GM19372 (cell line): ENCODE results near the gene SLC9A7.

Experiments
- ATAC-seq: cut with Tn5 transposase; IDR thresholded peaks from one replicate; pipeline ENCODE4 v1.9.1; 2021; ENCODE audit warnings: mild to moderate bottlenecking, low read depth, moderate library complexity; ENCODE audit not compliant: unreplicated experiment

Gene SLC9A7

GRCh38 chrX:46662188-46662958, 96.5 kb downstream of the SLC9A7 start:
- ATAC-seq: no peak

- no peak for ATAC-seq
Observed at GRCh38 chrX:46653482-46653881, 105.4 kb downstream of the SLC9A7 start.

GRCh38 chrX:46649421-46650260, 109.3 kb downstream of the SLC9A7 start:
- no peak for ATAC-seq

DNA sequence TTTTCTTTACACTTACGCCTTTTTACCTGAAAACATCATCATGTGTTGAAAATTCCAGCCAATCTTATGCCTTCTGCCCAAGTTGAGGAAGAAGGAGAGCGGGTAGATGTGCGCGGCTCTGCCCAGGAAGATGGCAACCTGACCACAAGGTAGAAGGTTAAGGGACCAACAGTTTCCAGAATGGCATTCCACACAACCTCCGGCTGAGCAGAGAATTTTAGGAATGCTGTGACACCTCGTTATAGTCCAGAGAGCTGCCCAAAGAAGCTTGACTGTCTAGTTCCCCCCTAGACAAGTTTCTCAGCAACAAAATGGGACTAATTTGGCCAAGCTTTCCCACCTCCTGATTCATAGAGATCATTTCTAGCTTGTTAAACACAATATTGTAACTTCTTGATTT, 110.3 kb downstream of the SLC9A7 start:
- no peak for ATAC-seq

DNA sequence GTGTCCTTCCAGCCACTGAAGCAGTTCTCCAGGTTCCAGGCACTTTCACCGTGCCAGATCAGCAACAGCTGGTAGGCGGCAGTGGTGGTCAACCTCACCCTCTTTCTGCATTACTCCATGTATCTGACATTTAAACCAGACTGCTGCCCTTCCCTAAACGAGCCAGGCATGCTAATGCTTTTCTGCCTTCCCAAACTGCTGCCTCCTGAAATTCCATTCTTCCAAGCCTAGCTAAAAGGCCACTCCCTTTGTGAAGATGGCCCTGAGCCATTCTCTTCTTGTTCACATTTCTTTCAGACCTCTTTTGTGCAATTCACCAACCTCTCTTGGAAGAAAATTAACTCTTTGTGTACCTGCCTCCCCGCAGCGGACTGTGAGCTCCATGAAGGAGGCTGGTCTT, 111.7 kb downstream of the SLC9A7 start:
- ATAC-seq: no peak

- no peak for ATAC-seq
Observed at GRCh38 chrX:46645614-46646013, 113.3 kb downstream of the SLC9A7 start.

- no peak for ATAC-seq
Observed at GRCh38 chrX:46643636-46644035, 115.3 kb downstream of the SLC9A7 start.

DNA sequence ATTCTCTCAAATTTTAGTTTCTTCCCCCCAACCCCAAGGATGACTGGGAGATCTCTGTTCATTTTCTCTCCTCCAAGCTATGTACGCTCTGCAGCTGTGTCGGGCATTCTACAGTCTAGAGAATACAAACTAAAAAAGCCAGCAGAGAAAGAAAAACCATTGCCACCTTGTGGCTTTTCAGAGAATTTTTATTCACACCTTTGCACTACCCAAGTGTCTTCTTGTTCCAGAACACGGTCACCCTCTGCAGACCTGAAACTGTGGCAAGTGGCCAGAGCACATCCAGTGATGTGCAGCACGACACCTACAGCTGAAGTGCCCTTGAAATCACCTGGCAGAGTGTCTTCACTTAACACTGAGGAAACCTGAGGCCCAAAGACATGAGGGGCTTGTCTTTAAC, 116.8 kb downstream of the SLC9A7 start:
- ATAC-seq: no peak

DNA sequence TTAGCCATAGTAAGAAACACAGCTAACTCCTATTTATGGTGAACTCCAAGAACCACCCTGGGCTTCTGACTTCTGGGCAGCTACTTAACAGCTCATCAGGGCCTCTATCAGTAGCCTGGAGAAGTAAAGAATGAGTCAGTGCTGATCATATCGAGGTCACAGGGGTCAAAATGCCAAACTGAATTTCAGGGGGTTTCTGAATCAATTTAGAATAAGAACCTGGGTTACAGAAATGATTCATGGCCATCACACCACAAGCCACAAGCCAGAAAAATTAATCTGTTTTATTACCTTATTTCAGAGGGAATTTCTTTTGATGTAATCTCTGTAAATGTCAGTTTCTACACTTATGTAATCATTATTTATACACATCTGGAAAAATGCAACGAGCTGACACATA, 121.0 kb downstream of the SLC9A7 start:
- no peak for ATAC-seq

- no peak for ATAC-seq
Observed at GRCh38 chrX:46636223-46636622, 122.7 kb downstream of the SLC9A7 start.

GRCh38 chrX:46635186-46635585, 123.7 kb downstream of the SLC9A7 start:
- ATAC-seq: no peak

DNA sequence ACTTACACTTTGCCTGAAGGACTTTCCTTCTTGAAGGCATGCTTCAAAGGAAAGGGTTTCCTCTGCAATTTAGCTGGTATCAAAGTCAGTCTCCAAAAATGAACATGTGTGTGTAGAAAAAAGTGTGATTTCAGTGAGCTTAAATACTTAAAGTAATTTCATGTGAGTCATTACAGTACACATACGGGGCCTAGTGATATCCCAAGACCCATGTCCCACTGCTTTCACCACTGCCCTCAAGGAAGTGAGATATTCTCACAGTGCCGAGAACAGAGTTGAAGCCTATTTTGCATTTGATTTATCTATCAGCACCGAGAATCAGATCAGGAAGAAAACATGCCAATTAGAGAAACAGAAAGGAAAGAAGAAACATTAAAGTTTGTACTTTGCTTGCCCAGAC, 124.3 kb downstream of the SLC9A7 start:
- ATAC-seq: no peak

- ATAC-seq: no peak
Observed at GRCh38 chrX:46630141-46630540, 128.8 kb downstream of the SLC9A7 start.

- ATAC-seq: peak; percentile 69
Observed at GRCh38 chrX:46628460-46629371, 130.2 kb downstream of the SLC9A7 start.

- ATAC-seq: peak; percentile 15
Observed at GRCh38 chrX:46627711-46628419, 131.1 kb downstream of the SLC9A7 start.

DNA sequence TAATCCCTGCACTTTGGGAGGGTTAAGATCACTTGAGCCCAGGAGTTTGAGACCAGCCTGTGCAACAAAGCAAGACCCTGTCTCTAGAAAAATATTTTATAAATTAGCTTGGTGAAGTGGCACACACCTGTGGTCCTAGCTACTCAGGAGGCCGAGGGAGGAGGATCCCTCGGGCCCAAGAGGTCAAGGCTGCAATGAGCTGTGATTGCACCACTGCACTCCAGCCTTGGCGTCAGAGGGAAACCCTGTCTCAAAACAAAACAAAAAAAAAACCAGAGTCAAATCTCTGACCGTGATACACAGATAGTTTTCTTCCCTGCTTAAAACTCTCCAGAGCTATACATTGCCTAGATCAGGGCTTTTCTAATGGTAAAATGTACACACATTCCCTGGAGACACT, 131.9 kb downstream of the SLC9A7 start:
- ATAC-seq: no peak

DNA sequence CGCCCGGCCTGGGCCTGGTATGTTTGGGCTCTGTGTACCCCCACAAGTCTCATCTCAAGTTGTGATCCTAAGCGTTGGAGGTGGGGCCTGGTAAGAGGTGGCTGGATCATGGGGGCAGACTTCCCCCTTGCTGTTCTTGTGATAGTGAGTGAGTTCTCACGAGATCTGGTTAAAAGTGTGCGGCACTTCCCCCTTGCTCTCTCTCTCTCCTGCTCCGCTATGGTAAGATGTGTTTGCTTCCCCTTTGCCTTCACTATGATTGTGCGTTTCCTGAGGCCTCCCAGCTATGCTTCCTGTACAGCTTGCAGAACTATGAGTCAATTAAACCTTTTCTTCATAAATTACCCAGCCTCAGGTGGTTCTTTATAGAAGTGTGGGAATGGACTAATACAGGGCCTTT, 132.4 kb downstream of the SLC9A7 start:
- ATAC-seq: no peak

DNA sequence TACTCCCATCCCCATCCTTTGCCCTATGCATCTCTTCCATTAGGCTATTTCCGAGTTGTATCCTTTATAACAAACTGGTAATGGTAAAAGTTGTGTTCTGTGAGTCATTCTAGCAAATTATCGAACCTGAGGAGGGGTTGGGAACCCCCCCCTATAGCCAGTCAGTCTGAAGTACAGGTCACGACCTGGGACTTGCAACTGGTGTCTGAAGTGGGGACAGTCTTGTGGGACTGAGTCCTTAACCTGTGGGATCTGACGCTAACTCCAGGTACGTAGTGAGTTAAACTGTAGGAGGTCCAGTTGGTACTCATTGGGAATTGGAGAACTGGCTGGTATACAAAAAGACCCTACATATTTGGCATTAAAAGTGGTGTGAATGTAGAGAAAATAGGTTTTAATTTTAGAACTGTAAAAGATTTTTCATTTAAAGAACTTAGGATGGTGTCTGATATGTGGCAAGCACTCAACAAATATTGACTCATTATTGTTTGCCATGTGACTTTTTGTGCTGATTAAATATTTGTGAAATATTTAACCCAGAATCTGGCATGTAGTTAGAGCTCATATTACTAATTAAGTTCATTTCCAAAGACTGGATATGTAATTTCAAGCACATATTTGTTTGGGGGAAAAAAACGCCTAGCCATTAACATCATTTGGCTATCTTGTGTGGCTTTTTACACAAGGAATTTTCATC, 134.7 kb downstream of the SLC9A7 start:
- ATAC-seq: no peak

GRCh38 chrX:46621572-46621971, 137.3 kb downstream of the SLC9A7 start:
- ATAC-seq: no peak

DNA sequence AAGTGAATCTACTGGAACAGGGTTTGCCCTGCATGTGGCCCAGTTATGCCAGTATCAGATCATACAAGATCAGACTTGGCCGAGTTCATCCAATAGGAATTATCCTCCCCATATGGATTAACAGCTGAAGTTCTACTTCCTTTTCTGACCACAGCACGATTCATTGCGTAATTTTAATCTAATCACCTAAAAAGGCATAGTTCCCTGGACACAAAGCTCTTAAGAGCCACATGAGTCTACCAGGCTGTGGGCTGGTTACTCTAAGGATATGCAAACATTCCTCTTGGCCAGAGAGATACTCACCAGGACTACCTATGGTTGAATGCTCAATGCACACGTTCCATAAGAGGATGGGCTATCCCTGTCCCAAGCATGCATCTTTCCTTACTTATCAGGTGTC, 138.4 kb downstream of the SLC9A7 start:
- no peak for ATAC-seq
